Activated CD8-positive, alpha-beta T cell treated with anti-CD3 and anti-CD28 coated beads for 36 hours (primary cell): ENCODE measurements around the gene CDH5. TPM values are rescaled to one million over a fixed set of nuclear protein-coding genes. Genes with fewer than 3 reads are reported as not detected.
A peak's percentile ranks its signal among the peaks of the same experiment; 100 is the strongest.

Source experiments
- ATAC-seq: fragments of 200-7000 bp; cut with Tn5 transposase; one replicate; pipeline ENCODE4 v1.10.0; 2021; ENCODE audit warnings: mild to moderate bottlenecking, moderate library complexity
- CTCF ChIA-PET: fragments of 350-600 bp; sonication (Branson Sonifier 250); formaldehyde crosslinking; loops from one replicate; lab custom pipeline; 2021; ENCODE audit warnings: antibody characterized with exemption; lab: Charles Lee
- POLR2A ChIA-PET: fragments of 350-600 bp; sonication (Branson Sonifier 250); formaldehyde crosslinking; loops from one replicate; lab custom pipeline; 2021; ENCODE audit warnings: antibody characterized with exemption; lab: Charles Lee
- DNase-seq: peaks from one replicate; pipeline ENCODE4 v3.0.0-alpha.2; 2020
- H3K27ac Mint-ChIP-seq: one replicate; pipeline ENCODE4 v1.8.0; 2021; ENCODE audit warnings: mild to moderate bottlenecking, mixed read lengths
- H3K27me3 Mint-ChIP-seq: one replicate; pipeline ENCODE4 v1.8.0; 2021; ENCODE audit warnings: mixed read lengths
- H3K36me3 Mint-ChIP-seq: one replicate; pipeline ENCODE4 v1.8.0; 2021; ENCODE audit warnings: low read depth, mixed read lengths
- H3K4me1 Mint-ChIP-seq: one replicate; pipeline ENCODE4 v1.8.0; 2021; ENCODE audit warnings: low read depth, mixed read lengths
- H3K4me3 Mint-ChIP-seq: one replicate; pipeline ENCODE4 v1.8.0; 2021; ENCODE audit warnings: mild to moderate bottlenecking, moderate library complexity, mixed read lengths
- H3K9me3 Mint-ChIP-seq: one replicate; pipeline ENCODE4 v1.8.0; 2021; ENCODE audit warnings: mixed read lengths
- intact Hi-C: fragments of 100-400 bp; cut with micrococcal nuclease; formaldehyde crosslinking; loops from one replicate; pipeline ENCODE4 v1.10.0; 2022
- total RNA-seq, 2 experiments: library from RNA; stranded (reverse); gene quantifications; one replicate each; pipeline ENCODE4 v1.2.3, GENCODE V29; 2021
- TF ChIP-seq, protein P1 (sequence below): fragments of 200-600 bp; IDR thresholded peaks from one replicate; pipeline ENCODE4 v1.8.0; 2022; ENCODE audit warnings: antibody characterized with exemption, mild to moderate bottlenecking

The CDH5 gene
- total RNA-seq, 2 experiments from 2014 or later, result not detected

DNA sequence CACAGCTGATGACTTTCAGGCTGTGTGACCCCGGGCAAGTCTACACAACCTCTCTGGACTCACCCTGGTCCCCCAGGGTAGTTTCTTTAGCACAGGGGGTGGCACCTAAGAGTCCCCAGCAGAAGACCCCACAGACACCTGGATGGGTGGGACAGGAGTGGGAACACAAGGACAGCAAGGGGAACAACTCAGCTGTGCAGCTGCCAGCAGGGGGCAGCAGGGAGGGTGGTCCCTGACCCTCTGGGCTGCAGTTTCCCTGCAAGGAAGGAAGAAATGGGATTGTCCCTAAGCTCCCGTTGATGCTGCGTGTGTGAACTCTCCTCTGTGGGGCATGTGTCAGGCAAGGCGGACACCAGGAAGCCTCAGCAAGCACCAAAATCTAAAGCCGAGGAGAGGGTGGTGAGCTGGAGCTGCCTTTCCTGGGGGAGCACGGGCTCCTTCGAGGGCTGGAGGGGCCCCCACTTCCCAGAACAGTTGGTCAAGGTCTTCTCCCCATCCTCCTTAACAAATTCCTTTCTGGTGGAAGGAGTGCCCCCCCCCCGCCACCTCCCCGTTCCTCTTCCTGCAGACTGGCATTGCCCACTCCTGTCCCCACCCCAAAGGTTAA lies 24.1 kb upstream of the CDH5 start:
- Mint-ChIP-seq H3K4me3 (no peak overlapping the region), H3K36me3 (no peaks in the 10 kb centered on the region), H3K4me1 (no peaks in the 10 kb centered on the region), H3K9me3 (no peaks in the 10 kb centered on the region), H3K27me3 (peaks cover 10% of the 10 kb centered on the region), H3K27ac (no peak overlapping the region)
- ChIA-PET POLR2A (no interaction called here), CTCF (interaction anchor here (0.6 to 10.9 kb wide), 16 partner anchors 9 to 309 kb away, joined by 3 to 89 read pairs (median 4); no protein-coding TSS in a partner anchor)
- ATAC-seq (no peak), DNase-seq (peak; percentile 43)
- intact Hi-C loops, result no loop called here
- TF ChIP-seq, protein P1, sequence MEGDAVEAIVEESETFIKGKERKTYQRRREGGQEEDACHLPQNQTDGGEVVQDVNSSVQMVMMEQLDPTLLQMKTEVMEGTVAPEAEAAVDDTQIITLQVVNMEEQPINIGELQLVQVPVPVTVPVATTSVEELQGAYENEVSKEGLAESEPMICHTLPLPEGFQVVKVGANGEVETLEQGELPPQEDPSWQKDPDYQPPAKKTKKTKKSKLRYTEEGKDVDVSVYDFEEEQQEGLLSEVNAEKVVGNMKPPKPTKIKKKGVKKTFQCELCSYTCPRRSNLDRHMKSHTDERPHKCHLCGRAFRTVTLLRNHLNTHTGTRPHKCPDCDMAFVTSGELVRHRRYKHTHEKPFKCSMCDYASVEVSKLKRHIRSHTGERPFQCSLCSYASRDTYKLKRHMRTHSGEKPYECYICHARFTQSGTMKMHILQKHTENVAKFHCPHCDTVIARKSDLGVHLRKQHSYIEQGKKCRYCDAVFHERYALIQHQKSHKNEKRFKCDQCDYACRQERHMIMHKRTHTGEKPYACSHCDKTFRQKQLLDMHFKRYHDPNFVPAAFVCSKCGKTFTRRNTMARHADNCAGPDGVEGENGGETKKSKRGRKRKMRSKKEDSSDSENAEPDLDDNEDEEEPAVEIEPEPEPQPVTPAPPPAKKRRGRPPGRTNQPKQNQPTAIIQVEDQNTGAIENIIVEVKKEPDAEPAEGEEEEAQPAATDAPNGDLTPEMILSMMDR, result peak; percentile 81

DNA sequence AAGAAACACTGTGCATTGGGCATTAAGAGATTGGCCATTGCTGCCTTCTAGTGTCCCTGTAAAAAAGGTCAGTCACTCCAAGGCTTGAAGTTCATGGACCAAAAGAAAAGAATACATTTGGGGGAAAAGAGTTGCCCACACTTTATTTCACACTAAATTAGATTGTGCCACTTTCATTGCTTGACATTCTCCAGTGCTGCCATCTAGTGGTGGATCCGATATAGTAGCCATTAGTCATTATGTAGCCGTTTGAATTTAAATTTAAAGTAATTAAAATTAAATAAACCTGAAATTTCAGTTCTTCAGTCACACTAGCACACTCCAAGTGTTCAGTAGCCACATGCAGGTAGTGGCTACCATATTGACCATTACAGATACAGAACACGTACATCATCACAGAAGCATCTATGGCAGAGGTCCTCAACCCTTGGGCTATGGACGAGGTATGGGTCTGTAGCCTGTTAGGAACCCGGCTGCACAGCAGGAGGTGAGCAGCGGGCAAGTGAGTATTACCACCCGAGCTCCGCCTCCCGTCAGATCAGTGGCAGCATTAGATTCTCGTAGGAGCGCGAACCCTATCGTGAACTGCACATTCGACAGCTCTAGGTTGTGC lies 21.9 kb upstream of the CDH5 start:
- ATAC-seq (no peak), DNase-seq (peak; percentile 58)
- no peaks in the 10 kb centered on the region for H3K4me1 Mint-ChIP-seq
- H3K36me3 Mint-ChIP-seq, result no peaks in the 10 kb centered on the region
- H3K4me3 Mint-ChIP-seq, result no peak overlapping the region
- TF ChIP-seq, protein P1, result peak; percentile 84
- H3K27me3 Mint-ChIP-seq, result peaks cover 17% of the 10 kb centered on the region
- POLR2A ChIA-PET, result no interaction called here
- no peaks in the 10 kb centered on the region for H3K9me3 Mint-ChIP-seq
- intact Hi-C loops, result no loop called here
- CTCF ChIA-PET, result interaction anchor here (0.7 to 10.9 kb wide), 16 partner anchors 8 to 133 kb away, joined by 3 to 89 read pairs (median 4); no protein-coding TSS in a partner anchor
- no peak overlapping the region for H3K27ac Mint-ChIP-seq

DNA sequence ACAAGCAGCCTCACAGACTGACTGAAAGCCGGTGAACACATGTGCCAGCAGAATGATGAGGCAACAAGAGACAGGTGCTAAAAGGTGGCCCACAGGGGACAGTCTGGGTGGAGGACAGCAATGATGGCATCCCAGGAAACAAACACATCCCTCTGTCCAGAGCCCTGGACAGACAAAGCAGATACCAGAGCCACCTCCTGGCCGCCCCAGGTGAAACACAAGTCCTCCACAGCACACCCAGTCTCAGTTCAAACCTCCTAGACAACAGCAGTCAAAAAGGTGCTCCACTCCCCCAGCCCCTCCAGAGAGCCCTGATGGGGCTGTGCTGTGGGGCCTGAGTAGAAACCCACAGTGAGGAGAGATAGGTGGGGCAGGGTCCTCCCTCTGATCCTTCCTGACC lies 20.3 kb upstream of the CDH5 start:
- H3K4me1 Mint-ChIP-seq, result no peaks in the 10 kb centered on the region
- ATAC-seq (no peak), DNase-seq (no peak)
- TF ChIP-seq, protein P1, result no peak
- POLR2A ChIA-PET, result no interaction called here
- CTCF ChIA-PET, result interaction anchor here (1.2 to 10.9 kb wide), 2 partner anchors 10 to 59 kb away, joined by 3 to 89 read pairs; no protein-coding TSS in a partner anchor
- peaks cover 18% of the 10 kb centered on the region for H3K27me3 Mint-ChIP-seq
- no peaks in the 10 kb centered on the region for H3K36me3 Mint-ChIP-seq
- intact Hi-C loops, result no loop called here
- no peaks in the 10 kb centered on the region for H3K9me3 Mint-ChIP-seq
- H3K4me3 Mint-ChIP-seq, result no peak overlapping the region
- H3K27ac Mint-ChIP-seq, result no peak overlapping the region

DNA sequence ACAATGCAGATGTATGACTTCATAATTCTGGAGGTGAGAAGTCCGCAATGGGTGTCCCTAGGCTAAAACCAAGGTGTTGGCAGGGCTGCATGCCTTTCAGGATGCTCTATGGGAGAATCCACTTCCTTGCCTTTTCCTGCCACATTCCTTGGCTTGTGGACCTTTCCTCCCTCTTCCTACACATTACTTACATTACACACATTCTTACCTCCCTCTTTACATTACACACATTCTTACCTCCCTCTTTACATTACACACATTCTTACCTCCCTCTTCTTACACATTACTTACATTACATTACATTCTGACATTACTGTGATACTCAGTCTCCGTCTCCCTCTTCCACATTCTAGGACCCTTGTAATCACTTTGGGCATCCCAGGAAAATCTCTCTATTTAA lies 14.2 kb upstream of the CDH5 start:
- Mint-ChIP-seq H3K36me3 (no peaks in the 10 kb centered on the region), H3K27me3 (peaks cover 24% of the 10 kb centered on the region), H3K9me3 (no peaks in the 10 kb centered on the region), H3K27ac (no peak overlapping the region), H3K4me3 (no peak overlapping the region), H3K4me1 (no peaks in the 10 kb centered on the region)
- intact Hi-C loops, result no loop called here
- CTCF ChIA-PET, result interaction anchor here (0.7 to 1.4 kb wide), 2 partner anchors 8 to 10 kb away, joined by 4 read pairs; no protein-coding TSS in a partner anchor
- POLR2A ChIA-PET, result no interaction called here
- DNase-seq (no peak), ATAC-seq (no peak)
- TF ChIP-seq, protein P1, result no peak

DNA sequence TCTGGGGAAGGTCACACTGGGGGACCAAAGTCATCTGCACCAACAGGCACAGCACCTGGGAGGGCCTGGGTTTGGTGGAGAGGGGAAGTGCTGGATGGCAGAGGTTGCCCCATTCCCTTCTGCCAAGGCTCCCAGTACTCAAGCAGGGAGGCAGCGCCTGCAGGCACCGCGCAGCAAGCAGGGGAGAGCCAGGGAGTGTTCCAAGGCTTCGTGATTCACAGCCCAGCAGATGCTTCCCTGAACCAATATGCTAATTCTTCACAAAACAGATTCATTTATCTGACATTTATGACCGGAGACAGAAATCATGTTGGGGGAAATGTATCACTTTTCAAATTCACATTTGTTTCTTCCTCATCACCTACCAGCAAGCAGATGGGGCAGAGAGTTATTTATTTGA lies 13.4 kb upstream of the CDH5 start:
- H3K36me3 Mint-ChIP-seq, result no peaks in the 10 kb centered on the region
- no peaks in the 10 kb centered on the region for H3K9me3 Mint-ChIP-seq
- DNase-seq, result no peak
- no peaks in the 10 kb centered on the region for H3K4me1 Mint-ChIP-seq
- peaks cover 27% of the 10 kb centered on the region for H3K27me3 Mint-ChIP-seq
- ATAC-seq, result no peak
- H3K4me3 Mint-ChIP-seq, result no peak overlapping the region
- intact Hi-C loops, result no loop called here
- ChIA-PET POLR2A (no interaction called here), CTCF (interaction anchor here (1.4 kb wide), 1 partner anchor 9 kb away, joined by 4 read pairs; no protein-coding TSS in a partner anchor)
- H3K27ac Mint-ChIP-seq, result no peak overlapping the region
- TF ChIP-seq, protein P1, result no peak
